ENCODE results near the gene TMEM44. TPM values are rescaled to one million over a fixed set of nuclear protein-coding genes. Genes with fewer than 3 reads are reported as not detected.

TMEM44 gene
- 44.4 and 55.1 TPM in 2 replicates for total RNA-seq

GRCh38 chr3:194633349-194634004 is at the start of gene TMEM44:
Gene TMEM44 (minus strand): TSS chr3:194633419. CDS start chr3:194633215, 204 bp downstream.
- peak; percentile 61 for DNase-seq (ENCODE audit: low read depth, low spot score)

- no peak for DNase-seq (ENCODE audit: low read depth, low spot score)
Observed at GRCh38 chr3:194682694-194683310, 49.6 kb upstream of the TMEM44 start.

- DNase-seq (ENCODE audit: low read depth, low spot score) = no peak
Observed at GRCh38 chr3:194682189-194682693, 49.0 kb upstream of the TMEM44 start.

- DNase-seq (ENCODE audit: low read depth, low spot score) = no peak
Observed at GRCh38 chr3:194680888-194681615, 47.8 kb upstream of the TMEM44 start.

- no peak for DNase-seq (ENCODE audit: low read depth, low spot score)
Observed at GRCh38 chr3:194676471-194676870, 43.3 kb upstream of the TMEM44 start.

GRCh38 chr3:194675680-194676079 is 42.5 kb upstream of the TMEM44 start:
- DNase-seq (ENCODE audit: low read depth, low spot score) = no peak

GRCh38 chr3:194675081-194675640 is 41.9 kb upstream of the TMEM44 start:
- no peak for DNase-seq (ENCODE audit: low read depth, low spot score)

- no peak for DNase-seq (ENCODE audit: low read depth, low spot score)
Observed at GRCh38 chr3:194673761-194674160, 40.5 kb upstream of the TMEM44 start.

GRCh38 chr3:194672876-194673275 is 39.7 kb upstream of the TMEM44 start:
- DNase-seq (ENCODE audit: low read depth, low spot score) = no peak

GRCh38 chr3:194671900-194672808 is 38.9 kb upstream of the TMEM44 start, which contains the start of gene LSG1:
Gene LSG1 (minus strand): TSS chr3:194672191. CDS start chr3:194672162, 29 bp downstream.
- peak; percentile 86 for DNase-seq (ENCODE audit: low read depth, low spot score)

GRCh38 chr3:194671511-194671899 is 38.3 kb upstream of the TMEM44 start:
- no peak for DNase-seq (ENCODE audit: low read depth, low spot score)

- no peak for DNase-seq (ENCODE audit: low read depth, low spot score)
Observed at GRCh38 chr3:194667363-194667762, 34.1 kb upstream of the TMEM44 start.

- DNase-seq (ENCODE audit: low read depth, low spot score) = no peak
Observed at GRCh38 chr3:194664857-194665256, 31.6 kb upstream of the TMEM44 start.

GRCh38 chr3:194661946-194662345 is 28.7 kb upstream of the TMEM44 start:
- DNase-seq (ENCODE audit: low read depth, low spot score) = no peak

GRCh38 chr3:194661374-194661773 is 28.2 kb upstream of the TMEM44 start:
- peak; percentile 83 for DNase-seq (ENCODE audit: low read depth, low spot score)

- no peak for DNase-seq (ENCODE audit: low read depth, low spot score)
Observed at GRCh38 chr3:194659778-194660177, 26.6 kb upstream of the TMEM44 start.

- DNase-seq (ENCODE audit: low read depth, low spot score) = no peak
Observed at GRCh38 chr3:194658477-194659242, 25.4 kb upstream of the TMEM44 start.

GRCh38 chr3:194657439-194657838 is 24.2 kb upstream of the TMEM44 start:
- no peak for DNase-seq (ENCODE audit: low read depth, low spot score)

- DNase-seq (ENCODE audit: low read depth, low spot score) = no peak
Observed at GRCh38 chr3:194654443-194654842, 21.2 kb upstream of the TMEM44 start.

GRCh38 chr3:194647747-194648146 is 14.5 kb upstream of the TMEM44 start:
- DNase-seq (ENCODE audit: low read depth, low spot score) = no peak

Data from pulmonary artery endothelial cell (primary cell).